Body of pancreas (tissue), 4 donors: Measurements from ENCODE around the gene SRSF6. TPM values are rescaled to one million over a fixed set of nuclear protein-coding genes. Genes with fewer than 3 reads are reported as not detected.
"Not testable (repeated sequence)": the region's sequence is repeated elsewhere in the genome, so short reads cannot be mapped to it uniquely, and the experiment has no call there.

ENCODE experiments used
- ATAC-seq: fragments of 150-250 bp; one replicate; pipeline ENCODE4 v1.9.1; 2016
- DNase-seq, 4 donors: peaks; one replicate each; pipeline ENCODE4 v3.0.0-alpha.2; 2019
- H3K27ac ChIP-seq, 4 donors: fragments of 200-600 bp; sonication (generic); 1 replicate in 3 of 4; 2 replicates in 1 of 4; pipeline versions ENCODE4 v1.5.1 to v1.6.1; 2016 to 2019; ENCODE audit warnings: mild to moderate bottlenecking in 1 of 4, mixed read lengths in 1 of 4, moderate library complexity in 1 of 4
- H3K27me3 ChIP-seq, 2 donors: fragments of 200-600 bp; sonication (generic); one replicate each; pipeline ENCODE4 v1.6.0; 2016; ENCODE audit warnings: mild to moderate bottlenecking in 1 of 2
- H3K36me3 ChIP-seq, 2 donors: fragments of 200-600 bp; sonication (generic); replicated peaks in 1 of 2; 2 replicates each; pipeline ENCODE4 v1.5.1; 2016; ENCODE audit warnings: low read depth in 2 of 2; ENCODE audit not compliant: insufficient read depth in 1 of 2
- H3K4me1 ChIP-seq: fragments of 200-600 bp; sonication (generic); one replicate; pipeline ENCODE4 v1.6.0; 2016
- H3K4me3 ChIP-seq, 2 donors: fragments of 200-600 bp; sonication (generic); 1 replicate in 1 of 2; 2 replicates in 1 of 2; pipeline ENCODE4 v1.5.1; 2016 to 2019
- H3K9me3 ChIP-seq, 3 donors: fragments of 200-600 bp; sonication (generic); 1 replicate in 2 of 3; 2 replicates in 1 of 3; pipeline ENCODE4 v1.5.1; 2016
- CTCF ChIP-seq, 7 experiments: fragments of 450-650 bp in 4 of 7; fragments of 200-600 bp in 3 of 7; sonication (generic) in 3 of 7; IDR thresholded peaks; one replicate each; pipeline ENCODE4 v1.5.1; 2016 to 2019; ENCODE audit warnings: antibody characterized with exemption in 7 of 7
- POLR2A ChIP-seq, 3 donors: fragments of 450-650 bp; IDR thresholded peaks; one replicate each; pipeline ENCODE4 v1.6.1; 2016; ENCODE audit warnings: antibody characterized with exemption in 3 of 3, mild to moderate bottlenecking in 2 of 3
- WGBS, 2 donors: methylation state at CpG; one replicate each; pipeline ENCODE4 v1.1.5; 2017; 5-methylcytosine and 5-hydroxymethylcytosine counted together
- intact Hi-C: fragments of 100-400 bp; cut with DNase I; formaldehyde crosslinking; loops from one replicate; pipeline ENCODE4 v1.15.1; 2023
- total RNA-seq, 2 donors: library from RNA; depleted of rRNA; stranded (reverse); fragments of >200 nt; gene quantifications; one replicate each; pipeline ENCODE4 v1.1.0, GENCODE V29; 2016

SRSF6 gene
- total RNA-seq, 2 donors from 2014 or later = 58.4 to 90.6 TPM

- H3K36me3 ChIP-seq = no peaks in the 10 kb centered on the region
- intact Hi-C loops = no loop called here
- ATAC-seq (no peak), DNase-seq (no peak)
- H3K27ac ChIP-seq = no peak overlapping the region
- no peak overlapping the region for H3K4me3 ChIP-seq
- no peak for TF ChIP-seq POLR2A (IDR thresholded peaks at IDR 0.05)
- TF ChIP-seq CTCF (IDR thresholded peaks at IDR 0.05) = no peak
- WGBS, 2 donors = 77 to 84% methylated on average over 3 to 6 of the region's 6 CpGs
- peaks cover 0 to 20% (median 0%) of the 10 kb centered on the region in 3 donors for H3K9me3 ChIP-seq
- no peaks in the 10 kb centered on the region for H3K27me3 ChIP-seq
- H3K4me1 ChIP-seq = no peaks in the 10 kb centered on the region
Observed at GRCh38 chr20:43416591-43417228, 41.0 kb upstream of the SRSF6 start.

- ATAC-seq = no peak
- Histone ChIP-seq H3K4me1 (no peaks in the 10 kb centered on the region), H3K27ac (no peak overlapping the region), H3K27me3 (no peaks in the 10 kb centered on the region), H3K9me3 (peaks cover 0 to 20% (median 0%) of the 10 kb centered on the region in 3 donors), H3K4me3 (no peak overlapping the region), H3K36me3 (no peaks in the 10 kb centered on the region)
- no peak for DNase-seq
- intact Hi-C loops = no loop called here
- TF ChIP-seq CTCF (IDR thresholded peaks at IDR 0.05) = no peak
- no peak for TF ChIP-seq POLR2A (IDR thresholded peaks at IDR 0.05)
Observed at GRCh38 chr20:43420192-43420591, 37.5 kb upstream of the SRSF6 start.

- H3K27me3 ChIP-seq, intact Hi-C loops, H3K27ac ChIP-seq, ATAC-seq, H3K4me3 ChIP-seq, H3K4me1 ChIP-seq, DNase-seq, H3K36me3 ChIP-seq: not testable (repeated sequence)
- peaks cover 0 to 20% (median 0%) of the 10 kb centered on the region in 3 donors for H3K9me3 ChIP-seq
- 73 to 79% methylated on average over 7 of the region's 7 CpGs for WGBS, 2 donors
Observed at GRCh38 chr20:43420913-43421312, 36.8 kb upstream of the SRSF6 start.

- H3K27me3 ChIP-seq = no peaks in the 10 kb centered on the region
- no peaks in the 10 kb centered on the region for H3K4me1 ChIP-seq
- ATAC-seq (no peak), DNase-seq (no peak)
- intact Hi-C loops = no loop called here
- H3K4me3 ChIP-seq = no peak overlapping the region
- no peaks in the 10 kb centered on the region for H3K36me3 ChIP-seq
- TF ChIP-seq POLR2A (IDR thresholded peaks at IDR 0.05) (no peak), CTCF (IDR thresholded peaks at IDR 0.05) (no peak)
- no peaks in the 10 kb centered on the region for H3K9me3 ChIP-seq
- 54 to 63% methylated on average over 5 of the region's 5 CpGs for WGBS, 2 donors
- no peak overlapping the region for H3K27ac ChIP-seq
Observed at GRCh38 chr20:43426172-43426571, 31.5 kb upstream of the SRSF6 start.

- ATAC-seq (no peak), DNase-seq (no peak)
- Histone ChIP-seq H3K27ac (no peak overlapping the region), H3K27me3 (no peaks in the 10 kb centered on the region), H3K4me1 (no peaks in the 10 kb centered on the region), H3K36me3 (no peaks in the 10 kb centered on the region), H3K4me3 (no peak overlapping the region), H3K9me3 (no peaks in the 10 kb centered on the region)
- intact Hi-C loops = no loop called here
- TF ChIP-seq CTCF (IDR thresholded peaks at IDR 0.05) = no peak
- no peak for TF ChIP-seq POLR2A (IDR thresholded peaks at IDR 0.05)
- WGBS, 2 donors = 49 to 55% methylated on average over 8 to 10 of the region's 10 CpGs
Observed at GRCh38 chr20:43430265-43431133, 27.2 kb upstream of the SRSF6 start.
